ENCODE measurements around the gene PSMB7. TPM values are rescaled to one million over a fixed set of nuclear protein-coding genes. Genes with fewer than 3 reads are reported as not detected.

The PSMB7 gene
- total RNA-seq, 1 donor from 2014 or later = 183 TPM

GRCh38 chr9:124332361-124333202 is 82.7 kb downstream of the PSMB7 start:
- Histone ChIP-seq H3K9ac (ENCODE audit: low read length) (no peak overlapping the region), H3K36me3 (ENCODE audit: insufficient read depth, low read length) (peaks cover 19% of the 10 kb centered on the region), H3K4me2 (ENCODE audit: low read length) (no peak overlapping the region), H3K9me3 (ENCODE audit: insufficient read depth, low read depth, low read length) (no peaks in the 10 kb centered on the region), H2AFZ (ENCODE audit: low read depth, low read length) (no peak overlapping the region), H4K20me1 (ENCODE audit: insufficient read depth, low read length) (peaks cover 52% of the 10 kb centered on the region), H3K4me3 (ENCODE audit: insufficient read depth, low read depth, low read length) (no peak overlapping the region), H3K4me1 (ENCODE audit: insufficient read depth, low read length) (no peaks in the 10 kb centered on the region), H3K79me2 (ENCODE audit: insufficient read depth, low read length) (no peaks in the 10 kb centered on the region), H3K27ac (ENCODE audit: low read depth, low read length) (no peak overlapping the region), H3K27me3 (ENCODE audit: insufficient read depth, low read length) (no peaks in the 10 kb centered on the region)
- Mint-ChIP-seq H3K9me3 (ENCODE audit: unreplicated experiment) (peaks cover 4% of the 10 kb centered on the region), H3K4me3 (ENCODE audit: unreplicated experiment) (no peak overlapping the region), H3K4me1 (ENCODE audit: low read depth, unreplicated experiment) (no peaks in the 10 kb centered on the region), H3K27me3 (ENCODE audit: low read depth, unreplicated experiment) (no peaks in the 10 kb centered on the region), H3K27ac (ENCODE audit: unreplicated experiment) (no peak overlapping the region), H3K36me3 (ENCODE audit: low read depth, unreplicated experiment) (peaks cover 27% of the 10 kb centered on the region)
- TF ChIP-seq EZH2 (IDR thresholded peaks at IDR 0.05; ENCODE audit: insufficient read depth, low read length) (no peak), CTCF (IDR thresholded peaks at IDR 0.05; ENCODE audit: insufficient read depth, low read depth, low read length) (no peak)
- FAIRE-seq (no peak), DNase-seq (ENCODE audit: low read depth) (no peak)

GRCh38 chr9:124331580-124331979 is 83.7 kb downstream of the PSMB7 start:
- DNase-seq (ENCODE audit: low read depth) = no peak
- Mint-ChIP-seq H3K9me3 (ENCODE audit: unreplicated experiment) (no peaks in the 10 kb centered on the region), H3K4me3 (ENCODE audit: unreplicated experiment) (no peak overlapping the region), H3K27ac (ENCODE audit: unreplicated experiment) (no peak overlapping the region), H3K36me3 (ENCODE audit: low read depth, unreplicated experiment) (peaks cover 24% of the 10 kb centered on the region), H3K4me1 (ENCODE audit: low read depth, unreplicated experiment) (no peaks in the 10 kb centered on the region), H3K27me3 (ENCODE audit: low read depth, unreplicated experiment) (no peaks in the 10 kb centered on the region)
- Histone ChIP-seq H2AFZ (ENCODE audit: low read depth, low read length) (no peak overlapping the region), H3K4me1 (ENCODE audit: insufficient read depth, low read length) (no peaks in the 10 kb centered on the region), H4K20me1 (ENCODE audit: insufficient read depth, low read length) (peaks cover 52% of the 10 kb centered on the region), H3K27me3 (ENCODE audit: insufficient read depth, low read length) (no peaks in the 10 kb centered on the region), H3K4me2 (ENCODE audit: low read length) (no peak overlapping the region), H3K9ac (ENCODE audit: low read length) (no peak overlapping the region), H3K36me3 (ENCODE audit: insufficient read depth, low read length) (peaks cover 19% of the 10 kb centered on the region), H3K9me3 (ENCODE audit: insufficient read depth, low read depth, low read length) (no peaks in the 10 kb centered on the region), H3K27ac (ENCODE audit: low read depth, low read length) (no peak overlapping the region), H3K79me2 (ENCODE audit: insufficient read depth, low read length) (no peaks in the 10 kb centered on the region), H3K4me3 (ENCODE audit: insufficient read depth, low read depth, low read length) (no peak overlapping the region)
- TF ChIP-seq CTCF (IDR thresholded peaks at IDR 0.05; ENCODE audit: insufficient read depth, low read depth, low read length) = no peak
- no peak for TF ChIP-seq EZH2 (IDR thresholded peaks at IDR 0.05; ENCODE audit: insufficient read depth, low read length)
- no peak for FAIRE-seq
